Ishikawa (cell line): ENCODE results near the gene GAA.

Experiments
- EGR1 ChIP-seq: IDR thresholded peaks from 2 replicates; pipeline ENCODE4 v1.6.1; 2012
- FOXM1 ChIP-seq: IDR thresholded peaks from 2 replicates; pipeline ENCODE4 v1.6.1; 2012; ENCODE audit warnings: low read depth, borderline replicate concordance
- RAD21 ChIP-seq: IDR thresholded peaks from 2 replicates; pipeline ENCODE4 v1.6.1; 2012; ENCODE audit warnings: low read depth
- TAF1 ChIP-seq: IDR thresholded peaks from 2 replicates; pipeline ENCODE4 v1.6.1; 2012; ENCODE audit warnings: low read depth, mild to moderate bottlenecking
- TF ChIP-seq, protein P1 (sequence below): IDR thresholded peaks from 2 replicates; pipeline ENCODE4 v1.6.1; 2012

DNA sequence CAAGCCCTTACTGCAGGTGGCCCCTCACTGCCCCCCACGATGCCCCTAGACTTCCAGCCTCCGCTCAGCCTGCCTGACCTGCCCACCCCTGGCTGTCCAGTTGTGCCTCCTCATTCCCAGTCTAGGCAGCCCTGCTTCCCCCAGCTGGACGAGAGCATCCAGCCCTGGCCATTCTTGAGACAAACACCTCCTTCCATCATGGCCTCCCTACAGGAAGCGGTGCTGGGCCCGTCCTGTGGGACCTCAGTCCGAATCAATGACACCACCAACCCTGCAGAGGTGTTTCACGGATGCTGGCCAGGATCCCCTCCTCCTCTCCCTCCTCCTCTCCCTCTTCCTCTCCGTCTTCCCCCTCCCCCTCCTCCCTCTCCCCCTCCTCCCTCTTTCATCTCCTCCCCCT lies 36.7 kb upstream of the GAA start:
- TF ChIP-seq, protein P1, sequence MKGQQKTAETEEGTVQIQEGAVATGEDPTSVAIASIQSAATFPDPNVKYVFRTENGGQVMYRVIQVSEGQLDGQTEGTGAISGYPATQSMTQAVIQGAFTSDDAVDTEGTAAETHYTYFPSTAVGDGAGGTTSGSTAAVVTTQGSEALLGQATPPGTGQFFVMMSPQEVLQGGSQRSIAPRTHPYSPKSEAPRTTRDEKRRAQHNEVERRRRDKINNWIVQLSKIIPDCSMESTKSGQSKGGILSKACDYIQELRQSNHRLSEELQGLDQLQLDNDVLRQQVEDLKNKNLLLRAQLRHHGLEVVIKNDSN: no peak
- no peak for TF ChIP-seq TAF1
- no peak for TF ChIP-seq EGR1
- TF ChIP-seq FOXM1: no peak
- no peak for TF ChIP-seq RAD21
